Panc1 (cell line): ENCODE results near the gene MYT1.

Source experiments
- POLR2AphosphoS5 ChIP-seq: IDR thresholded peaks from 2 replicates; pipeline ENCODE4 v1.6.1; 2012; ENCODE audit warnings: mild to moderate bottlenecking, low read depth, low read length, moderate library complexity
- SIN3A ChIP-seq: IDR thresholded peaks from 2 replicates; pipeline ENCODE4 v1.6.1; 2012; ENCODE audit warnings: low read depth, mild to moderate bottlenecking, low read length, moderate library complexity, borderline replicate concordance; ENCODE audit not compliant: insufficient read depth
- TF ChIP-seq, protein P1 (sequence below): fragments of 450-650 bp; IDR thresholded peaks from 2 replicates; pipeline ENCODE4 v1.5.1; 2017; ENCODE audit warnings: mild to moderate bottlenecking
- TF ChIP-seq, protein P2 (sequence below), 2 experiments: IDR thresholded peaks; 2 replicates each; pipeline ENCODE4 v1.6.1; 2011 to 2012; ENCODE audit warnings: low read depth in 2 of 2, control low read depth in 1 of 2, low read length in 1 of 2, mild to moderate bottlenecking in 1 of 2, moderate library complexity in 1 of 2; ENCODE audit not compliant: insufficient read depth in 1 of 2

GRCh38 chr20:64196309-64196708 lies 32.1 kb downstream of the MYT1 start:
- TF ChIP-seq, protein P1, sequence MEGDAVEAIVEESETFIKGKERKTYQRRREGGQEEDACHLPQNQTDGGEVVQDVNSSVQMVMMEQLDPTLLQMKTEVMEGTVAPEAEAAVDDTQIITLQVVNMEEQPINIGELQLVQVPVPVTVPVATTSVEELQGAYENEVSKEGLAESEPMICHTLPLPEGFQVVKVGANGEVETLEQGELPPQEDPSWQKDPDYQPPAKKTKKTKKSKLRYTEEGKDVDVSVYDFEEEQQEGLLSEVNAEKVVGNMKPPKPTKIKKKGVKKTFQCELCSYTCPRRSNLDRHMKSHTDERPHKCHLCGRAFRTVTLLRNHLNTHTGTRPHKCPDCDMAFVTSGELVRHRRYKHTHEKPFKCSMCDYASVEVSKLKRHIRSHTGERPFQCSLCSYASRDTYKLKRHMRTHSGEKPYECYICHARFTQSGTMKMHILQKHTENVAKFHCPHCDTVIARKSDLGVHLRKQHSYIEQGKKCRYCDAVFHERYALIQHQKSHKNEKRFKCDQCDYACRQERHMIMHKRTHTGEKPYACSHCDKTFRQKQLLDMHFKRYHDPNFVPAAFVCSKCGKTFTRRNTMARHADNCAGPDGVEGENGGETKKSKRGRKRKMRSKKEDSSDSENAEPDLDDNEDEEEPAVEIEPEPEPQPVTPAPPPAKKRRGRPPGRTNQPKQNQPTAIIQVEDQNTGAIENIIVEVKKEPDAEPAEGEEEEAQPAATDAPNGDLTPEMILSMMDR: no peak
- no peak for TF ChIP-seq POLR2AphosphoS5
- TF ChIP-seq, protein P2, sequence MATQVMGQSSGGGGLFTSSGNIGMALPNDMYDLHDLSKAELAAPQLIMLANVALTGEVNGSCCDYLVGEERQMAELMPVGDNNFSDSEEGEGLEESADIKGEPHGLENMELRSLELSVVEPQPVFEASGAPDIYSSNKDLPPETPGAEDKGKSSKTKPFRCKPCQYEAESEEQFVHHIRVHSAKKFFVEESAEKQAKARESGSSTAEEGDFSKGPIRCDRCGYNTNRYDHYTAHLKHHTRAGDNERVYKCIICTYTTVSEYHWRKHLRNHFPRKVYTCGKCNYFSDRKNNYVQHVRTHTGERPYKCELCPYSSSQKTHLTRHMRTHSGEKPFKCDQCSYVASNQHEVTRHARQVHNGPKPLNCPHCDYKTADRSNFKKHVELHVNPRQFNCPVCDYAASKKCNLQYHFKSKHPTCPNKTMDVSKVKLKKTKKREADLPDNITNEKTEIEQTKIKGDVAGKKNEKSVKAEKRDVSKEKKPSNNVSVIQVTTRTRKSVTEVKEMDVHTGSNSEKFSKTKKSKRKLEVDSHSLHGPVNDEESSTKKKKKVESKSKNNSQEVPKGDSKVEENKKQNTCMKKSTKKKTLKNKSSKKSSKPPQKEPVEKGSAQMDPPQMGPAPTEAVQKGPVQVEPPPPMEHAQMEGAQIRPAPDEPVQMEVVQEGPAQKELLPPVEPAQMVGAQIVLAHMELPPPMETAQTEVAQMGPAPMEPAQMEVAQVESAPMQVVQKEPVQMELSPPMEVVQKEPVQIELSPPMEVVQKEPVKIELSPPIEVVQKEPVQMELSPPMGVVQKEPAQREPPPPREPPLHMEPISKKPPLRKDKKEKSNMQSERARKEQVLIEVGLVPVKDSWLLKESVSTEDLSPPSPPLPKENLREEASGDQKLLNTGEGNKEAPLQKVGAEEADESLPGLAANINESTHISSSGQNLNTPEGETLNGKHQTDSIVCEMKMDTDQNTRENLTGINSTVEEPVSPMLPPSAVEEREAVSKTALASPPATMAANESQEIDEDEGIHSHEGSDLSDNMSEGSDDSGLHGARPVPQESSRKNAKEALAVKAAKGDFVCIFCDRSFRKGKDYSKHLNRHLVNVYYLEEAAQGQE (IDR thresholded peaks at IDR 0.05; ENCODE audit: insufficient read depth in 1 of 2, low read depth in 2 of 2, low read length in 1 of 2): no peak
- no peak for TF ChIP-seq SIN3A
